AG04450 (cell line): Measurements from ENCODE around the gene PTGFRN. TPM values are rescaled to one million over a fixed set of nuclear protein-coding genes. Genes with fewer than 3 reads are reported as not detected.

Experiments
- CTCF ChIA-PET: fragments of 300-600, 350-600 bp; formaldehyde crosslinking; extraction: SDS; loops from one replicate; lab custom pipeline; 2022; ENCODE audit warnings: antibody characterized with exemption, inconsistent platforms; lab: Charles Lee
- POLR2A ChIA-PET: fragments of 350-600 bp; formaldehyde crosslinking; extraction: SDS; loops from one replicate; lab custom pipeline; 2021; ENCODE audit warnings: antibody characterized with exemption, inconsistent platforms; lab: Yijun Ruan, JAX
- DNase-seq: peaks from one replicate; pipeline ENCODE4 v3.0.0-alpha.2; 2011; ENCODE audit warnings: low read depth, low spot score
- H3K27ac ChIP-seq: one replicate; pipeline ENCODE4 v1.5.1; 2012; ENCODE audit warnings: low read depth, low read length, control low read depth
- H3K27me3 ChIP-seq: one replicate; pipeline ENCODE4 v1.6.0; 2012; ENCODE audit warnings: low read length; ENCODE audit not compliant: control insufficient read depth, insufficient read depth
- H3K4me3 ChIP-seq: 2 replicates; pipeline ENCODE4 v1.5.1; 2011; ENCODE audit warnings: mild to moderate bottlenecking, low read depth, low read length, control low read depth
- H3K9me3 ChIP-seq: 2 replicates; pipeline ENCODE4 v1.5.1; 2012; ENCODE audit warnings: low read length; ENCODE audit not compliant: control insufficient read depth, insufficient read depth
- polyA plus RNA-seq: library from polyadenylated mRNA; depleted of rRNA; stranded (reverse); fragments of >200 nt; gene quantifications from 2 replicates; pipeline ENCODE4 v1.2.3, GENCODE V29; 2011
- TF ChIP-seq, protein P1 (sequence below): IDR thresholded peaks from 2 replicates; pipeline ENCODE4 v1.5.1; 2011; ENCODE audit warnings: low read depth, low read length, control low read depth, inconsistent platforms

Gene PTGFRN
- polyA plus RNA-seq, 1 experiment, result 0.46 TPM

DNA sequence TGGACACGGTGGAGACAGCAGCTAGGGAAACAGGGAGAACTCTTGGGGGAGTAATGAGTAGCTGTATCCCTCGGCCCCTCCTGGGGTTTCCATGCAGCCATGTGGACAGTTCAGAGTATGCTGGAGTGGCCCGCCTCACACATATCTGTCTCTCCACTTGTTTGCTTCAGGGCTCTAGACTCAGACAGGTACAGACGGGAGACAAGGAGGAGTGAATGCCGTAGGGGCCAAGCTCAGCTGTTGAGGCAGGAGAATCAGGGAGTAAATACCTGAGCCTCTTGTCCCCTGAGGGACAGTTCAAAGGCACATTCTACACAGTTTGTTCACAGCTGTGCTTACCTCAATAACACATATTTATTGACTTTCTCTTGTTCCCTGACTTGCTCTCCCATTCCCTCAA is 7.7 kb upstream of the PTGFRN start:
- DNase-seq, result no peak
- Histone ChIP-seq H3K27ac (no peak overlapping the region), H3K9me3 (no peaks in the 10 kb centered on the region), H3K4me3 (no peak overlapping the region), H3K27me3 (peaks cover 3% of the 10 kb centered on the region)
- ChIA-PET POLR2A (no interaction called here), CTCF (no interaction called here)
- TF ChIP-seq, protein P1, sequence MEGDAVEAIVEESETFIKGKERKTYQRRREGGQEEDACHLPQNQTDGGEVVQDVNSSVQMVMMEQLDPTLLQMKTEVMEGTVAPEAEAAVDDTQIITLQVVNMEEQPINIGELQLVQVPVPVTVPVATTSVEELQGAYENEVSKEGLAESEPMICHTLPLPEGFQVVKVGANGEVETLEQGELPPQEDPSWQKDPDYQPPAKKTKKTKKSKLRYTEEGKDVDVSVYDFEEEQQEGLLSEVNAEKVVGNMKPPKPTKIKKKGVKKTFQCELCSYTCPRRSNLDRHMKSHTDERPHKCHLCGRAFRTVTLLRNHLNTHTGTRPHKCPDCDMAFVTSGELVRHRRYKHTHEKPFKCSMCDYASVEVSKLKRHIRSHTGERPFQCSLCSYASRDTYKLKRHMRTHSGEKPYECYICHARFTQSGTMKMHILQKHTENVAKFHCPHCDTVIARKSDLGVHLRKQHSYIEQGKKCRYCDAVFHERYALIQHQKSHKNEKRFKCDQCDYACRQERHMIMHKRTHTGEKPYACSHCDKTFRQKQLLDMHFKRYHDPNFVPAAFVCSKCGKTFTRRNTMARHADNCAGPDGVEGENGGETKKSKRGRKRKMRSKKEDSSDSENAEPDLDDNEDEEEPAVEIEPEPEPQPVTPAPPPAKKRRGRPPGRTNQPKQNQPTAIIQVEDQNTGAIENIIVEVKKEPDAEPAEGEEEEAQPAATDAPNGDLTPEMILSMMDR, result no peak

DNA sequence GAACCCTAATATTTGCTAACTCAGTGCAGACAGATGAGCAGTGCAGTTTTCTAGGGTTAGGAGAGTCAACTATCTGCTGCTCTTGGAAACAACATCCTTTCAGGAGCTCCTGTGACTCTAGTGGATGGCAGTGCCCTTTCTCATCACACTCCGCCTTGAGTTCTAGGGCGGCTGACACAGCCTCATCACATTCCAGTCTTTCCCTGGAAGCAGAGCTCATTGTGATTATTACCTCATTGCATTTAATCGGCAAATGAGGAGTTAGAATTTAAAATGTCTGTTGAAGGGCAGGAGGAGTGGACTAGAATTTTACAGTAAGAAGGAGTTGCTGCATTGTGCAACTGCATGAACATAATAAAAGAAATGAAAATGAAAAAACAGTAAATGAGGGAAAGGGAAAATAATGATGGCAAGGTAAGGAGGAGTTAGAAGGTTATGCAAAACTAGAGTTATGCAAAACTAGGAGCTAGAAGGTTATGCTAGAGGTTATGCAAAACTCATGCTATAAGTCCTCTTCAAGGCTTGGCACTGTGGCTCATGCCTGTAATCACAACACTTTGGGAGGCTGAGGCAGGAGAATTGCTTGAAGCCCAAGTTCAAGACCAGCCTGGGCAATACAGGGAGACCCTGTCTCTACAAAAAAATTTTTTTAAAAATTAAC is 6.9 kb upstream of the PTGFRN start:
- Histone ChIP-seq H3K4me3 (no peak overlapping the region), H3K9me3 (no peaks in the 10 kb centered on the region), H3K27ac (no peak overlapping the region), H3K27me3 (peaks cover 6% of the 10 kb centered on the region)
- CTCF ChIA-PET, result no interaction called here
- POLR2A ChIA-PET, result no interaction called here
- DNase-seq, result no peak
- TF ChIP-seq, protein P1, result no peak

DNA sequence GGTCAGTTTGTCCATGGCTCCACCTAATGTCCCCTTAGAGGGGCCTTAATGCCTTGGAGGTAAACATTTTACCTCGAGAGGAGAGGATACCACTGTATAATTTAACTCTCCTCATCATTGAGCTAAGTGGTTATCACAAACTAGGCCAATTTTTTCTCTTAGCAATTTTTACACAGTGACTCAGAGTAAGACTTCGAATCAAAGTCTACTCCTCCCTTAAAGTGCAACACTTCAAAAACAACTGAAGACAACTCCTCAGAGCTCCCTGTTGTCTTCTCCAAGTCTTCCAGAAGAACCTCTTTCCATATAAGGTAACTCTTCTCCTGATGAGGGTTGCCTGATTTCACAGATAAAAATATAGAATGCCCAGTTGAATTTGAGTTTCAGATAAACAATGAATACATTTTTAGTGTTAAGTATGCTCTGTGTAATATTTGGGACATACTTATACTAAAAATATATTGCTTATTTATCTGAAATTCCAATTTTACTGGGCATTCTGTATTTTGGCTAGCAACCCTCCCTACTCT is 4.9 kb upstream of the PTGFRN start:
- Histone ChIP-seq H3K4me3 (no peak overlapping the region), H3K9me3 (no peaks in the 10 kb centered on the region), H3K27me3 (peaks cover 19% of the 10 kb centered on the region), H3K27ac (no peak overlapping the region)
- ChIA-PET POLR2A (no interaction called here), CTCF (no interaction called here)
- DNase-seq, result no peak
- TF ChIP-seq, protein P1, result no peak

DNA sequence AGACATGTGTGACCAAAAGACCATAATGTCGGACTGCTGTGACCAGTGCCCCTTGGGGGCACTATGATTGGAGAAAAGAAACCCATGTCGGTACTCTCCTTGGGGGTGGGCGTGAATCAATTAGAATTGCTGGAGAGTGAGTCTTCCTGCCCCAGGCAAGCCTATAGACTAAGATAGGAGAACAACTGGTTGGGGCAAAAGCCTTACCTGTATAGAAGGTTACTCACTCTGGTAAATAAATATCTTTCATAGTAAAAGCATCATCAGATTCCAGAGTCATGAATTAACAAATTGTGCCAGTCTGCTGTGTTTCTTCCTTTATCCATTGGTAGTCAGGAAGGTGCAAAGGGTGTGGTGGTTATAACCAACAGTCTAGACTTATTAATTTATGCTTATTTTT is 2.9 kb upstream of the PTGFRN start:
- ChIA-PET POLR2A (no interaction called here), CTCF (no interaction called here)
- no peak for DNase-seq
- Histone ChIP-seq H3K4me3 (no peak overlapping the region), H3K27ac (no peak overlapping the region), H3K27me3 (peaks cover 33% of the 10 kb centered on the region), H3K9me3 (no peaks in the 10 kb centered on the region)
- TF ChIP-seq, protein P1, result no peak

DNA sequence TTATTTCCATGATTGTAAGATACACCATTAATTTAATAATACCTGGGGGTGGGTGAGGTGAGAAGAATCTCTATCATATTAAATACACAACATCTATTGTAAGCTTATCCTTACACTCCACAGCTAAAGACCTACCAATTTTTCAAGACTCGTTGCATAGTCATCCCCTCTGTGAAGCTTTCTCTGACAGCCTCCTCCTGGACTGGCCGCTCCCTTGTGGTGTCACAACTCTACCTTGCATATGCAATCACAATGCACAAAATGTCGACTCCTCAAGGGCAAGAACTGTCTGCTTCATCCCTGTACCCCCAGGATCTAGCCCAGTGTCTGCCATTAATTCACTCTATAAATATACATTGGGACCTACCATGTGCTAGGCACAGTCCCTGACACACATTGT is 2.4 kb upstream of the PTGFRN start:
- Histone ChIP-seq H3K9me3 (no peaks in the 10 kb centered on the region), H3K27ac (no peak overlapping the region), H3K4me3 (no peak overlapping the region), H3K27me3 (peaks cover 38% of the 10 kb centered on the region)
- no peak for DNase-seq
- CTCF ChIA-PET, result no interaction called here
- TF ChIP-seq, protein P1, result no peak
- POLR2A ChIA-PET, result no interaction called here
